Measurements from ENCODE around the gene SCT. TPM values are rescaled to one million over a fixed set of nuclear protein-coding genes. Genes with fewer than 3 reads are reported as not detected.

Gene SCT
- total and polyA plus RNA-seq, 11 donors = 0.81 TPM; not detected in 10

- H3K36me3 ChIP-seq = peaks cover 0 to 91% (median 86%) of the 10 kb centered on the region in 9 donors
Observed at GRCh38 chr11:589798-590197, 37.2 kb downstream of the SCT start.

DNA sequence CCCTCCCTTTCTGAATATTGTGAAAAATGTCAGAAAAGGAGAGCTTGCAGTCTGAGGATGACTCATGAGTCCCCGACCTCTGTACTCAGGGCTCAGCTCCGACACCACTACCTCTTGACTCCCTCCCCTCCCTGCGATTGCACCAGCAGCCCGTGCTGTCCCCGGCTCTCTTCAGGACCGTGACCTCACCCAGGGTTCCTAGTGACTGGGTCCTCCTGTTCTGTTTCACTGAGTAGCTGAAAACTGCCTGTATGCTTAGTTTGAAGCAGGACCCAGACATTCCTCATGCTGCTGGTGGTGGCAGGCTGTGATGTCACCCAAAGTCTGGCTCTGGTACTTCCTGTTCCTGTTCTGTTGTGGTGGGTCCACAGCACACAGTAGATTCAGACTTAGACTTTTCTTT is 39.0 kb downstream of the SCT start:
- DNase-seq = peak in 2 of 5 donors; percentile 58 to 61
- Histone ChIP-seq H3K4me1 (peaks cover 0 to 16% (median 0%) of the 10 kb centered on the region in 12 donors), H3K27me3 (no peaks in the 10 kb centered on the region), H3K36me3 (peaks cover 0 to 91% (median 86%) of the 10 kb centered on the region in 9 donors), H3K27ac (peak overlapping the region in 1 of 12 donors; percentile 56), H3K4me3 (no peak overlapping the region), H3K9me3 (no peaks in the 10 kb centered on the region)
- intact Hi-C loops (cut with DNase I) = no loop called here
- TF ChIP-seq, protein P1, sequence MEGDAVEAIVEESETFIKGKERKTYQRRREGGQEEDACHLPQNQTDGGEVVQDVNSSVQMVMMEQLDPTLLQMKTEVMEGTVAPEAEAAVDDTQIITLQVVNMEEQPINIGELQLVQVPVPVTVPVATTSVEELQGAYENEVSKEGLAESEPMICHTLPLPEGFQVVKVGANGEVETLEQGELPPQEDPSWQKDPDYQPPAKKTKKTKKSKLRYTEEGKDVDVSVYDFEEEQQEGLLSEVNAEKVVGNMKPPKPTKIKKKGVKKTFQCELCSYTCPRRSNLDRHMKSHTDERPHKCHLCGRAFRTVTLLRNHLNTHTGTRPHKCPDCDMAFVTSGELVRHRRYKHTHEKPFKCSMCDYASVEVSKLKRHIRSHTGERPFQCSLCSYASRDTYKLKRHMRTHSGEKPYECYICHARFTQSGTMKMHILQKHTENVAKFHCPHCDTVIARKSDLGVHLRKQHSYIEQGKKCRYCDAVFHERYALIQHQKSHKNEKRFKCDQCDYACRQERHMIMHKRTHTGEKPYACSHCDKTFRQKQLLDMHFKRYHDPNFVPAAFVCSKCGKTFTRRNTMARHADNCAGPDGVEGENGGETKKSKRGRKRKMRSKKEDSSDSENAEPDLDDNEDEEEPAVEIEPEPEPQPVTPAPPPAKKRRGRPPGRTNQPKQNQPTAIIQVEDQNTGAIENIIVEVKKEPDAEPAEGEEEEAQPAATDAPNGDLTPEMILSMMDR (IDR thresholded peaks at IDR 0.05) = no peak
- no peak for TF ChIP-seq POLR2A (IDR thresholded peaks at IDR 0.05)
- ATAC-seq = peak in 2 of 4 donors; percentile 47 to 67
- 68 to 78% (median 72%) methylated on average over 6 of the region's 6 CpGs for WGBS, 4 donors

More at GRCh38 chr11:589798-590197, 37.2 kb downstream of the SCT start:
- H3K27me3 ChIP-seq = no peaks in the 10 kb centered on the region
- H3K9me3 ChIP-seq = no peaks in the 10 kb centered on the region
- no peak for ATAC-seq
- TF ChIP-seq, protein P1 (IDR thresholded peaks at IDR 0.05) = no peak
- DNase-seq = no peak
- peaks cover 0 to 16% (median 0%) of the 10 kb centered on the region in 12 donors for H3K4me1 ChIP-seq
- no peak overlapping the region for H3K27ac ChIP-seq
- WGBS, 4 donors = 93 to 95% (median 93%) methylated on average over 24 to 26 of the region's 26 CpGs
- H3K4me3 ChIP-seq = no peak overlapping the region
- intact Hi-C loops (cut with DNase I) = no loop called here

- Histone ChIP-seq H3K36me3 (peaks cover 0 to 91% (median 85%) of the 10 kb centered on the region in 9 donors), H3K9me3 (no peaks in the 10 kb centered on the region), H3K4me1 (peaks cover 0 to 16% (median 0%) of the 10 kb centered on the region in 12 donors), H3K27me3 (no peaks in the 10 kb centered on the region), H3K27ac (peak overlapping the region in 1 of 12 donors; percentile 56), H3K4me3 (no peak overlapping the region)
- TF ChIP-seq, protein P1 (IDR thresholded peaks at IDR 0.05) = no peak
- TF ChIP-seq POLR2A (IDR thresholded peaks at IDR 0.05) = no peak
- DNase-seq = no peak
- WGBS, 4 donors = 82 to 92% (median 86%) methylated on average over 8 of the region's 8 CpGs
- ATAC-seq = peak in 1 of 4 donors; percentile 21
- intact Hi-C loops (cut with DNase I) = no loop called here
Observed at GRCh38 chr11:587546-587945, 39.4 kb downstream of the SCT start.

- no peak for DNase-seq
- ATAC-seq = peak in 1 of 4 donors; percentile 21
- Histone ChIP-seq H3K4me1 (peaks cover 0 to 16% (median under 1%) of the 10 kb centered on the region in 12 donors), H3K9me3 (no peaks in the 10 kb centered on the region), H3K27ac (peak overlapping the region in 1 of 12 donors; percentile 56), H3K36me3 (peaks cover 0 to 91% (median 87%) of the 10 kb centered on the region in 9 donors), H3K27me3 (no peaks in the 10 kb centered on the region), H3K4me3 (no peak overlapping the region)
- TF ChIP-seq POLR2A (IDR thresholded peaks at IDR 0.05) = no peak
- TF ChIP-seq, protein P1 (IDR thresholded peaks at IDR 0.05) = no peak
- WGBS, 4 donors = 87 to 91% (median 91%) methylated on average over 20 to 32 of the region's 32 CpGs
- intact Hi-C loops (cut with DNase I) = no loop called here
Observed at GRCh38 chr11:586376-587316, 40.3 kb downstream of the SCT start.
